A549 (cell line): ENCODE results near the gene LRGUK. TPM values are rescaled to one million over a fixed set of nuclear protein-coding genes. Genes with fewer than 3 reads are reported as not detected.

ENCODE experiments used
- ATAC-seq, 2 experiments: fragments of 200-7000 bp in 1 of 2; fragments of >200 bp in 1 of 2; cut with Nextera tagmentation in 1 of 2; cut with Tn5 transposase in 1 of 2; 3 replicates each; pipeline versions ENCODE4 v1.8.0 to v1.9.1; 2018 to 2020; ENCODE audit warnings: mild to moderate bottlenecking in 1 of 2, moderate library complexity in 1 of 2
- CTCF ChIA-PET: fragments of 300-600 bp; sonication (Branson Sonifier 250); formaldehyde crosslinking; extraction: SDS; loops from one replicate; lab custom pipeline; 2021; ENCODE audit warnings: antibody characterized with exemption, inconsistent platforms; lab: Yijun Ruan, JAX
- POLR2A ChIA-PET: fragments of 350-600 bp; formaldehyde crosslinking; extraction: SDS; loops from one replicate; lab custom pipeline; 2021; ENCODE audit warnings: antibody characterized with exemption, inconsistent platforms; lab: Yijun Ruan, JAX
- DNase-seq, 2 experiments: peaks; one replicate each; pipeline versions ENCODE4 v3.0.0 to v3.0.0-alpha.2; 2011 to 2016; ENCODE audit warnings: low read depth in 1 of 2, low spot score in 1 of 2
- FAIRE-seq: peaks from 2 replicates; lab custom pipeline; 2011; peaks lifted over from hg19 to GRCh38; lab: Jason Lieb, UNC
- H3K27ac ChIP-seq, 2 experiments: fragments of >200 bp; sonication (Bioruptor Twin); formaldehyde crosslinking; 3 replicates each; pipeline ENCODE4 v1.5.1; 2016 to 2017
- H3K4me1 ChIP-seq: fragments of >200 bp; sonication (Bioruptor Twin); formaldehyde crosslinking; 3 replicates; pipeline ENCODE4 v1.6.1; 2016
- H3K4me2 ChIP-seq: fragments of >200 bp; sonication (Bioruptor Twin); formaldehyde crosslinking; 3 replicates; pipeline ENCODE4 v1.6.1; 2016
- H3K4me3 ChIP-seq: fragments of >200 bp; sonication (Bioruptor Twin); formaldehyde crosslinking; 3 replicates; pipeline ENCODE4 v1.5.1; 2016
- H3K9me3 ChIP-seq: fragments of >200 bp; sonication (Bioruptor Twin); formaldehyde crosslinking; 3 replicates; pipeline ENCODE4 v1.6.1; 2016
- CEBPB ChIP-seq, 2 experiments: fragments of >200 bp in 1 of 2; sonication (Bioruptor Twin) in 1 of 2; formaldehyde crosslinking in 1 of 2; IDR thresholded peaks; 2 replicates each; pipeline ENCODE4 v1.6.1; 2012 to 2016
- CHD2 ChIP-seq: fragments of 150-350 bp; IDR thresholded peaks from 2 replicates; pipeline ENCODE4 v1.6.1; 2014; ENCODE audit warnings: low read length; ENCODE audit not compliant: partially characterized antibody
- FOSB ChIP-seq: fragments of 250-450 bp; sonication (Bioruptor Pico); IDR thresholded peaks from 2 replicates; pipeline ENCODE4 v1.5.0; 2020; ENCODE audit warnings: mild to moderate bottlenecking, moderate library complexity
- FOXS1 ChIP-seq: fragments of 250-450 bp; sonication (Bioruptor Pico); IDR thresholded peaks from 2 replicates; pipeline ENCODE4 v1.5.0; 2020; ENCODE audit warnings: mild to moderate bottlenecking, moderate library complexity
- HDAC2 ChIP-seq: fragments of 200-600 bp; sonication (generic); IDR thresholded peaks from 2 replicates; pipeline ENCODE4 v1.6.1; 2016
- HOXA7 ChIP-seq: fragments of 250-450 bp; sonication (Bioruptor Pico); IDR thresholded peaks from 2 replicates; pipeline ENCODE4 v1.5.0; 2020; ENCODE audit warnings: mild to moderate bottlenecking, moderate library complexity
- HOXB13 ChIP-seq: fragments of 250-450 bp; sonication (Bioruptor Pico); IDR thresholded peaks from 2 replicates; pipeline ENCODE4 v1.5.0; 2020; ENCODE audit warnings: low read depth, mild to moderate bottlenecking, moderate library complexity
- HOXB5 ChIP-seq: fragments of 250-450 bp; sonication (Bioruptor Pico); IDR thresholded peaks from 2 replicates; pipeline ENCODE4 v1.5.0; 2020; ENCODE audit warnings: mild to moderate bottlenecking, moderate library complexity
- JUN ChIP-seq, 2 experiments: fragments of >200 bp; sonication (Bioruptor Twin); formaldehyde crosslinking; IDR thresholded peaks; 2 replicates in 1 of 2; 3 replicates in 1 of 2; pipeline ENCODE4 v1.6.1; 2016 to 2017
- JUNB ChIP-seq: fragments of >200 bp; sonication (Bioruptor Twin); formaldehyde crosslinking; IDR thresholded peaks from 2 replicates; pipeline ENCODE4 v1.6.1; 2016
- MAZ ChIP-seq: fragments of 150-350 bp; IDR thresholded peaks from 2 replicates; pipeline ENCODE4 v1.6.1; 2014; ENCODE audit warnings: antibody characterized with exemption, low read depth, low read length, borderline replicate concordance
- MYC ChIP-seq: IDR thresholded peaks from 2 replicates; pipeline ENCODE4 v1.6.1; 2012; ENCODE audit warnings: mild to moderate bottlenecking, inconsistent platforms, low read length, improper control_type of control experiment, borderline replicate concordance
- NFE2L2 ChIP-seq: fragments of 150-350 bp; conservative IDR thresholded peaks from 2 replicates; pipeline ENCODE4 v1.6.1; 2014; ENCODE audit warnings: low read length
- PHF8 ChIP-seq: fragments of 200-600 bp; sonication (generic); IDR thresholded peaks from 2 replicates; pipeline ENCODE4 v1.6.1; 2016; ENCODE audit warnings: low read depth, mild to moderate bottlenecking, antibody characterized with exemption, moderate library complexity, borderline replicate concordance
- POLR2A ChIP-seq: IDR thresholded peaks from 2 replicates; pipeline ENCODE4 v1.6.1; 2012; ENCODE audit warnings: mild to moderate bottlenecking, low read length
- POLR2AphosphoS2 ChIP-seq: conservative IDR thresholded peaks from 2 replicates; pipeline ENCODE4 v1.6.1; 2012; ENCODE audit warnings: low read length, improper control_type of control experiment, inconsistent platforms
- RAD21 ChIP-seq, 2 experiments: fragments of >200 bp in 1 of 2; sonication (Bioruptor Twin) in 1 of 2; formaldehyde crosslinking in 1 of 2; IDR thresholded peaks in 1 of 2; conservative IDR thresholded peaks in 1 of 2; 2 replicates in 1 of 2; 3 replicates in 1 of 2; pipeline ENCODE4 v1.6.1; 2012 to 2018; ENCODE audit warnings: inconsistent platforms in 1 of 2
- SMC3 ChIP-seq: fragments of >200 bp; sonication (Bioruptor Twin); formaldehyde crosslinking; IDR thresholded peaks from 3 replicates; pipeline ENCODE4 v1.6.1; 2018; ENCODE audit warnings: inconsistent platforms
- ZFP36 ChIP-seq: fragments of 450-650 bp; IDR thresholded peaks from 2 replicates; pipeline ENCODE4 v1.6.1; 2014; ENCODE audit warnings: borderline replicate concordance; ENCODE audit not compliant: partially characterized antibody
- WGBS: methylation state at CpG from one replicate; pipeline ENCODE4 v1.1.6; 2017; ENCODE audit errors: missing lambda C conversion rate; 5-methylcytosine and 5-hydroxymethylcytosine counted together
- polyA plus RNA-seq, 4 experiments: library from polyadenylated mRNA; depleted of rRNA in 3 of 4; stranded (reverse); fragments of >200 nt; fragmentation: RNase III in 1 of 4; extraction: RNeasy Plus Mini Kit Qiagen cat#74134 plus additional on column Dnase treatment in 1 of 4; gene quantifications; 2 replicates in 3 of 4; 3 replicates in 1 of 4; pipeline ENCODE4 v1.2.3, GENCODE V29; 2011 to 2017
- TF ChIP-seq, protein P1 (sequence below): fragments of >200 bp; sonication (Bioruptor Twin); formaldehyde crosslinking; IDR thresholded peaks from 3 replicates; pipeline ENCODE4 v1.5.1; 2016
- TF ChIP-seq, protein P2 (sequence below): IDR thresholded peaks from 2 replicates; pipeline ENCODE4 v1.6.1; 2012; ENCODE audit warnings: low read depth, borderline replicate concordance

LRGUK gene
- polyA plus RNA-seq, 2 of the 4 experiments (the other 2 are of a cell fraction), result 0.28 to 0.32 TPM

DNA sequence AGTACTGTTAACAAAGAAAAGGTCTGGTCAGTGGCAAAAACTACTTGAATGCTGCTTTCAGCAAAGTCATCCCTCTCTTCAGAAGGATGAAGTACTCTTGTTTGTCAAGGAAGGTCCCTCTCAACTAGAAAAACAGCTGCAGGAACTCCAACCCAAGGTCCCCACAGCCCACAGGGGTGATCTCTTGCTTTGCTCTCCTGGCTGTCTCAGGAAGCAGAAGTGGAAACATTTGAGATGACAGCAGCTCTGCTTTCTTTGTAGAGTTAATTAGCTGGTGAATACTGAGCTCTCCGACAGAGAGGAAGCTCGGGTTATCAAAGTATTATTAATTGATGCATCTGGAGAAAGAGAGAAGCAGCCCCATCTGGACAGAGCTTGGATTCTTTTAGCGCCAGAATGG lies 25.4 kb upstream of the LRGUK start:
- Histone ChIP-seq H3K9me3 (peaks cover 8% of the 10 kb centered on the region; the same call in 1 of the 3 replicates), H3K27ac (no peak overlapping the region), H3K4me2 (no peak overlapping the region), H3K4me1 (no peaks in the 10 kb centered on the region)
- no peak for FAIRE-seq
- ChIA-PET CTCF (interaction anchor here (0.6 to 3.4 kb wide), 2 partner anchors 12 to 1391 kb away, joined by 3 to 11 read pairs; no protein-coding TSS in a partner anchor), POLR2A (interaction anchor here (0.5 kb wide), 1 partner anchor 35 kb away, joined by 3 read pairs; no protein-coding TSS in a partner anchor)
- DNase-seq, result no peak
- TF ChIP-seq HDAC2, result no peak
- TF ChIP-seq, protein P1, sequence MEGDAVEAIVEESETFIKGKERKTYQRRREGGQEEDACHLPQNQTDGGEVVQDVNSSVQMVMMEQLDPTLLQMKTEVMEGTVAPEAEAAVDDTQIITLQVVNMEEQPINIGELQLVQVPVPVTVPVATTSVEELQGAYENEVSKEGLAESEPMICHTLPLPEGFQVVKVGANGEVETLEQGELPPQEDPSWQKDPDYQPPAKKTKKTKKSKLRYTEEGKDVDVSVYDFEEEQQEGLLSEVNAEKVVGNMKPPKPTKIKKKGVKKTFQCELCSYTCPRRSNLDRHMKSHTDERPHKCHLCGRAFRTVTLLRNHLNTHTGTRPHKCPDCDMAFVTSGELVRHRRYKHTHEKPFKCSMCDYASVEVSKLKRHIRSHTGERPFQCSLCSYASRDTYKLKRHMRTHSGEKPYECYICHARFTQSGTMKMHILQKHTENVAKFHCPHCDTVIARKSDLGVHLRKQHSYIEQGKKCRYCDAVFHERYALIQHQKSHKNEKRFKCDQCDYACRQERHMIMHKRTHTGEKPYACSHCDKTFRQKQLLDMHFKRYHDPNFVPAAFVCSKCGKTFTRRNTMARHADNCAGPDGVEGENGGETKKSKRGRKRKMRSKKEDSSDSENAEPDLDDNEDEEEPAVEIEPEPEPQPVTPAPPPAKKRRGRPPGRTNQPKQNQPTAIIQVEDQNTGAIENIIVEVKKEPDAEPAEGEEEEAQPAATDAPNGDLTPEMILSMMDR, result no peak
- TF ChIP-seq, all 56 proteins: peak for 0
- ATAC-seq, result no peak
- H3K4me3 ChIP-seq, result no peak overlapping the region
- WGBS, result 48% methylated on average over 3 of the region's 3 CpGs

DNA sequence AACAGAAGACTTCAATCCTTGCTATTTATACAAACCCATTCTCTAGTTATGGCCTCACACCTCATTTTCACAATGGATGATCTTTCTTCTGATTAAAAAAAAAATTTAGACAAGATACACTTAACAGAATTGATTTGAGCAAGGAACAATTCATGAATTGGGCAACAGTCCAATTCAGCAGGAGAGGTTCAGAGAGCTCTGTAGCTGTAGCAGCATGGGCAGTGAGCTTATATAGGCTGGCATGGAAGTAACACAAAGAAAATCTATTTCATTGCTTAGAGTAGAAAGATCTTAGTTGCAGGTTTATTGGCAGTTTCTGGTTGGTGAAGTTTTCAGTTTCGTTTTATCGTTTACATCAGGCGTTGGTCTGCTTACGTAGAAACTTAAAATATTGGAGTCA lies 23.0 kb upstream of the LRGUK start:
- Histone ChIP-seq H3K27ac (no peak overlapping the region), H3K4me2 (no peak overlapping the region), H3K4me3 (no peak overlapping the region), H3K4me1 (no peaks in the 10 kb centered on the region), H3K9me3 (no peaks in the 10 kb centered on the region)
- DNase-seq, result no peak
- no peak for FAIRE-seq
- CTCF ChIA-PET, result interaction anchor here (0.5 kb wide), 1 partner anchor 45 kb away, joined by 5 read pairs; no protein-coding TSS in a partner anchor
- TF ChIP-seq ZFP36, result no peak
- no peak for TF ChIP-seq MAZ
- no peak for TF ChIP-seq POLR2AphosphoS2
- no peak for TF ChIP-seq FOSB (CRISPR knock-in tag)
- TF ChIP-seq HOXA7, result no peak
- TF ChIP-seq NFE2L2, result no peak
- TF ChIP-seq POLR2A, result no peak
- TF ChIP-seq CEBPB (IDR thresholded peaks at IDR 0.05), result no peak
- no peak for TF ChIP-seq FOXS1 (CRISPR knock-in tag)
- TF ChIP-seq JUN (IDR thresholded peaks at IDR 0.05), result no peak
- TF ChIP-seq HDAC2, result no peak
- TF ChIP-seq, protein P2, sequence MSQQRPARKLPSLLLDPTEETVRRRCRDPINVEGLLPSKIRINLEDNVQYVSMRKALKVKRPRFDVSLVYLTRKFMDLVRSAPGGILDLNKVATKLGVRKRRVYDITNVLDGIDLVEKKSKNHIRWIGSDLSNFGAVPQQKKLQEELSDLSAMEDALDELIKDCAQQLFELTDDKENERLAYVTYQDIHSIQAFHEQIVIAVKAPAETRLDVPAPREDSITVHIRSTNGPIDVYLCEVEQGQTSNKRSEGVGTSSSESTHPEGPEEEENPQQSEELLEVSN, result no peak
- no peak for TF ChIP-seq PHF8
- TF ChIP-seq MYC, result no peak
- no peak for TF ChIP-seq HOXB5 (CRISPR knock-in tag)
- TF ChIP-seq HOXB13 (CRISPR knock-in tag), result no peak
- POLR2A ChIA-PET, result no interaction called here
- 93% methylated on average over 4 of the region's 4 CpGs for WGBS
- no peak for ATAC-seq

DNA sequence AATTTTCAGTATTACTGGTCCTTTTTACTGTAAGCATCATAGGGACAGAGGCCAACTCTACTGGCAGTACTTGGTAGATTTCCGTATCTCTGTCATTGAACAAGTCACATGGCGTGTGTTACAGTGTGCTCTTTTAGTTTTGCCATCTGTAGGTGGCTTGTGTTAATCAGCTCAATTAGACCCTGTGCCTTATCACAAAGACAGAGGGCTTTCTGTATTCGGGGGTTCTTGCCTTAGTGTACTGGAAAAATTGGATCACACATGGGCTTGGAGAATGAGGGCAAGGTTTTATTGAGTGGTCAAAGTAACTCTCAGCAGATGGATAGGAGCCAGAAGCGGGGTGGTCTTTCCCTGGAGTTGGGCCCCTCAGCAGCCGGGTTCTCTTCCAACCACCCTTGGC lies 21.3 kb upstream of the LRGUK start:
- CTCF ChIA-PET, result no interaction called here

DNA sequence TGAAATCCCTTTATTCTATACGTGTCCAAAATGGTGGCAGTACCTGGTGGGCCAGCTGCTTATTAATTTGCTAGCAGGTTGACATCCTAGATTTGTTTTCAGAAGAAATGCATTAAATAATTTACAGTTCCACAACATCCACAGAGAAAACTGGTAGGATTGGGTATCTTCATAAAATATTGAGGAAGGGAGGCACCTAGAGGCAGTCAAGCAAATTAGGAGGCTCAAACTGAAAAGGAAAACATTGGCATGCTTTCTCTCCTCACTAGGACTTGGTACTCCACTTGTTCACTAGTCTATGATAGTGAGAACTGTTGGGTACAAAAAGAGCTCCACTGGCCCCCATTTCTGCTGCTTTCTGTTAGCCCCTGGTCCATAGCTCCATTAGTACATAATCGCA lies 18.3 kb upstream of the LRGUK start:
- 76% methylated on average over 2 of the region's 2 CpGs for WGBS
- ATAC-seq, result peak; percentile 52 to 56; a peak in 4 of 6 replicates
- TF ChIP-seq SMC3 (0 out of 3 replicates have a peak, but pooled peaks have one; percentile 12), CHD2 (no peak), RAD21 (conservative IDR thresholded peaks at IDR 0.05 in 1 of 2, IDR thresholded peaks at IDR 0.05 in 1 of 2) (peak; percentile 27 to 39; a peak in 2 of 5 replicates)
- TF ChIP-seq, protein P1, result peak; percentile 32; the same call in 1 of the 3 replicates
- CTCF ChIA-PET, result interaction anchor here (0.6 to 2.5 kb wide), 10 partner anchors 11 to 1528 kb away, joined by 3 to 12 read pairs (median 3); no protein-coding TSS in a partner anchor
- no peak overlapping the region for H3K27ac ChIP-seq
- peak in 1 of 2 experiments; percentile 18 for DNase-seq
- FAIRE-seq, result no peak
- no peak overlapping the region for H3K4me3 ChIP-seq
- no peak overlapping the region for H3K4me2 ChIP-seq
- POLR2A ChIA-PET, result no interaction called here
- H3K4me1 ChIP-seq, result no peaks in the 10 kb centered on the region
- H3K9me3 ChIP-seq, result no peaks in the 10 kb centered on the region

More for the DNA sequence above, 21.3 kb upstream of the LRGUK start:
- ATAC-seq, result no peak
- Histone ChIP-seq H3K4me3 (no peak overlapping the region), H3K4me1 (no peaks in the 10 kb centered on the region), H3K9me3 (no peaks in the 10 kb centered on the region), H3K4me2 (no peak overlapping the region), H3K27ac (no peak overlapping the region)
- WGBS, result 69% methylated on average over 5 of the region's 5 CpGs
- no peak for DNase-seq
- no peak for FAIRE-seq
- POLR2A ChIA-PET, result no interaction called here
- TF ChIP-seq HOXB5 (CRISPR knock-in tag), result no peak
- TF ChIP-seq JUNB, result no peak
